Uterus (tissue), 4 donors: ENCODE measurements around the gene LRIG1. TPM values are rescaled to one million over a fixed set of nuclear protein-coding genes. Genes with fewer than 3 reads are reported as not detected.

ENCODE experiments used
- DNase-seq, 2 donors: peaks; one replicate each; pipeline ENCODE4 v3.0.0-alpha.2; 2019 to 2020
- H3K27ac ChIP-seq, 2 donors: fragments of 200-600 bp; sonication (generic); 1 replicate in 1 of 2; 2 replicates in 1 of 2; pipeline ENCODE4 v1.5.1; 2016 to 2018
- H3K27me3 ChIP-seq, 2 donors: fragments of 200-600 bp; sonication (generic); one replicate each; pipeline ENCODE4 v1.5.1; 2018 to 2019; ENCODE audit warnings: control low read depth in 1 of 2
- H3K36me3 ChIP-seq, 2 donors: fragments of 200-600 bp; sonication (generic); one replicate each; pipeline ENCODE4 v1.5.1; 2019; ENCODE audit warnings: control low read depth in 1 of 2
- H3K4me1 ChIP-seq, 2 donors: fragments of 200-600 bp; sonication (generic); one replicate each; pipeline ENCODE4 v1.5.1; 2018 to 2019; ENCODE audit warnings: control low read depth in 1 of 2
- H3K4me3 ChIP-seq, 2 donors: fragments of 200-600 bp; sonication (generic); 1 replicate in 1 of 2; 2 replicates in 1 of 2; pipeline ENCODE4 v1.5.1; 2018 to 2019; ENCODE audit warnings: mild to moderate bottlenecking in 1 of 2
- H3K9me3 ChIP-seq, 2 donors: fragments of 200-600 bp; sonication (generic); one replicate each; pipeline ENCODE4 v1.5.1; 2019; ENCODE audit warnings: control low read depth in 1 of 2
- CTCF ChIP-seq, 4 experiments: fragments of 200-600 bp in 2 of 4; fragments of 450-650 bp in 2 of 4; sonication (generic) in 2 of 4; IDR thresholded peaks; one replicate each; pipeline ENCODE4 v1.5.1; 2016 to 2019; ENCODE audit warnings: antibody characterized with exemption in 4 of 4, mild to moderate bottlenecking in 2 of 4, moderate library complexity in 1 of 4
- POLR2A ChIP-seq, 2 donors: fragments of 450-650 bp; IDR thresholded peaks; one replicate each; pipeline ENCODE4 v1.6.1; 2016; ENCODE audit warnings: antibody characterized with exemption in 2 of 2, mild to moderate bottlenecking in 1 of 2, moderate library complexity in 1 of 2
- intact Hi-C: fragments of 100-400 bp; cut with DNase I; formaldehyde crosslinking; loops from one replicate; pipeline ENCODE4 v1.15.1; 2023; ENCODE audit warnings: low total_unique reads
- total RNA-seq, 4 donors: library from RNA; depleted of rRNA in 3 of 4; stranded (reverse); fragments of >200 nt in 3 of 4; gene quantifications; one replicate each; pipeline versions ENCODE4 v1.1.0 to v1.2.4, GENCODE V29; 2014 to 2023
- donor health status: DM: yes; HTN: yes; CAD: no.

Gene LRIG1
- total RNA-seq, 4 donors from 2014 or later, result 20.9 to 108 (median 69.6) TPM

GRCh38 chr3:66538390-66538789 lies 37.6 kb upstream of the LRIG1 start:
- DNase-seq, result no peak
- Histone ChIP-seq H3K4me3 (no peak overlapping the region), H3K9me3 (no peaks in the 10 kb centered on the region), H3K4me1 (no peaks in the 10 kb centered on the region), H3K36me3 (no peaks in the 10 kb centered on the region), H3K27me3 (no peaks in the 10 kb centered on the region), H3K27ac (no peak overlapping the region)
- intact Hi-C loops, result no loop called here
- TF ChIP-seq CTCF (IDR thresholded peaks at IDR 0.05) (no peak), POLR2A (IDR thresholded peaks at IDR 0.05) (no peak)

GRCh38 chr3:66537735-66538134 lies 36.9 kb upstream of the LRIG1 start:
- no peak for DNase-seq
- no peak overlapping the region for H3K27ac ChIP-seq
- intact Hi-C loops, result no loop called here

DNA sequence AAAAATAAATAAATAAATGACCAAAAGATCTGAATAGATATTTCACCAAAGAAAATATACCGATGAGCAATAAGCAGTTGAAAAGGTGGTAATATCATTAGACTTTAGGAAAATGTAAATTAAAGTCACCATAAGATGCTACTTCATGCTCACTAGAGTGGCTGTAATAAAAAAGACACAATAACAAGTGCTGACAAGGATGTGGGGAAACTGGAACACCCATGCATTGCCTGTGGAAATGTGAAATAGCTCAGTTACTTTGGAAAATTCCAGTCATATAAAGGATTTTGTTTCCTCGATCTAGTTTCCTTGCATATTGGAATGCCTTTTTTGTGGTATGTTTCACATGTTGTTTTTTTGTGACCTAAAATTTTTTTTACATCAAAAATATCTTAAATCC lies 36.0 kb upstream of the LRIG1 start:
- intact Hi-C loops, result no loop called here
- no peaks in the 10 kb centered on the region for H3K27me3 ChIP-seq
- H3K4me1 ChIP-seq, result no peaks in the 10 kb centered on the region
- no peaks in the 10 kb centered on the region for H3K9me3 ChIP-seq
- DNase-seq, result no peak
- H3K27ac ChIP-seq, result no peak overlapping the region
- H3K36me3 ChIP-seq, result no peaks in the 10 kb centered on the region
- TF ChIP-seq CTCF (IDR thresholded peaks at IDR 0.05), result no peak
- TF ChIP-seq POLR2A (IDR thresholded peaks at IDR 0.05), result no peak
- no peak overlapping the region for H3K4me3 ChIP-seq

More at GRCh38 chr3:66537735-66538134, 36.9 kb upstream of the LRIG1 start:
- no peaks in the 10 kb centered on the region for H3K27me3 ChIP-seq
- H3K36me3 ChIP-seq, result no peaks in the 10 kb centered on the region
- H3K4me3 ChIP-seq, result no peak overlapping the region
- H3K9me3 ChIP-seq, result no peaks in the 10 kb centered on the region
- no peaks in the 10 kb centered on the region for H3K4me1 ChIP-seq
- TF ChIP-seq POLR2A (IDR thresholded peaks at IDR 0.05) (no peak), CTCF (IDR thresholded peaks at IDR 0.05) (no peak)

DNA sequence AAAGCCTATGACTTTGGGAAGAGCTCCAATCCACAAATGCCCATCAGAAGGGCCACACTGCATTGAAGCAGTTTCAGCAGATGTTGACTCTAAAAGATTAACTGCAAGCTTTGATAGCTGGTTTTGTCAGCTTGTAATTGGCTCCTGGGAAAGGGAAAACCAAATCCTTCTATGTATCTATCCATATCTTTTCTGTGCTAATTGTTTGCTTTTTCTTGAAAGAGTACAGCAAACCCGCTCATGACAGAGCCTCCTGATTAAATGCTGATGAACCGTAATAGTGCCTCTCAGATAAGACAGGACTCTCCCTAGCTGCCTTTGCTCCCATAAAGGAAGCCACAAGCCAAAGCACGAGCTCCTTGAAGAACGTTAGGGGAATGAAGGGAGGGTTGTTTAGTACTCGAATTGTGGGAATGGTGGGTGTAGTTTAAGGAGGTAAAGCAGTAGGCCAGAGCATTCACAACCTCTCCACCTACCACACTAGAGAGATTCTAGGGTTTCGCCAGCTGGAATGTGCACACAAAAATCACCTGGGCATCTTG lies 33.6 kb upstream of the LRIG1 start:
- TF ChIP-seq POLR2A (IDR thresholded peaks at IDR 0.05), result no peak
- no peak for TF ChIP-seq CTCF (IDR thresholded peaks at IDR 0.05)

DNA sequence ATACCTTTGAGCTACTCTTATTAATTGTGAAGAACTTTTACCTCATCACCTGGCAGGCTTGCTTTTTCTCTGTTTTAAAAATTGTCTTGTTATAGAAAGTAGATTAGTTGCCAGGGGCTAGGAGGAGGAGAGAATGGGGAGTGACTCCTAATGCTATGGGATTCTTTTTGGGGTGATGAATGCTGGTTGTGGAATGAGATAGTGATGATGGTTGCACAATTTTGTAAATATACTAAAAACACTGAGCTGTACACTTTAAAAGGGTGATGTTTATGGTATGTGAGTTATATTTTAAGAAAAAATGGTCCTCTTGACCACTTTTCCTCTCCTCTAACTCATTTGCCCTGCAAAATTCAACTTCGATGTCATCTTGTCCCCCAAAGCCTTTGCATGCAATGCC lies 31.8 kb upstream of the LRIG1 start:
- TF ChIP-seq CTCF (IDR thresholded peaks at IDR 0.05), result no peak
- no peaks in the 10 kb centered on the region for H3K9me3 ChIP-seq

More for the DNA sequence above, 33.6 kb upstream of the LRIG1 start:
- no peak overlapping the region for H3K27ac ChIP-seq
- H3K27me3 ChIP-seq, result no peaks in the 10 kb centered on the region
- H3K4me1 ChIP-seq, result no peaks in the 10 kb centered on the region
- H3K4me3 ChIP-seq, result no peak overlapping the region
- intact Hi-C loops, result no loop called here
- DNase-seq, result no peak
- no peaks in the 10 kb centered on the region for H3K36me3 ChIP-seq
- H3K9me3 ChIP-seq, result no peaks in the 10 kb centered on the region

More for the DNA sequence above, 31.8 kb upstream of the LRIG1 start:
- DNase-seq, result no peak
- Histone ChIP-seq H3K27ac (no peak overlapping the region), H3K27me3 (no peaks in the 10 kb centered on the region), H3K4me3 (no peak overlapping the region), H3K4me1 (no peaks in the 10 kb centered on the region), H3K36me3 (no peaks in the 10 kb centered on the region)
- intact Hi-C loops, result no loop called here
